ENCODE results near the gene RTKN. TPM values are rescaled to one million over a fixed set of nuclear protein-coding genes. Genes with fewer than 3 reads are reported as not detected.

The RTKN gene
- total and polyA plus RNA-seq, 2 of the 13 experiments (the other 11 are each of a cell fraction or from before 2014, with no cell fraction given): 159 to 166 TPM

- TF ChIP-seq E2F2 (CRISPR knock-in tag; IDR thresholded peaks at IDR 0.05; ENCODE audit: borderline replicate concordance) (no peak), ZNF367 (CRISPR knock-in tag; IDR thresholded peaks at IDR 0.05; ENCODE audit: borderline replicate concordance) (peak; percentile 87; the same call in 1 of the 2 replicates), ZNF24 (IDR thresholded peaks at IDR 0.05) (no peak), ZNF362 (CRISPR knock-in tag; IDR thresholded peaks at IDR 0.05; ENCODE audit: borderline replicate concordance) (peak; percentile 79), GFI1 (CRISPR knock-in tag; IDR thresholded peaks at IDR 0.05; ENCODE audit: borderline replicate concordance) (peak; percentile 89), HNRNPLL (IDR thresholded peaks at IDR 0.05; ENCODE audit: low read depth, low read length, poor library complexity, severe bottlenecking) (peak; percentile 78), MED13 (CRISPR knock-in tag; IDR thresholded peaks at IDR 0.05) (no peak), ZNF569 (CRISPR knock-in tag; IDR thresholded peaks at IDR 0.05; ENCODE audit: borderline replicate concordance) (no peak), GMEB1 (CRISPR knock-in tag; IDR thresholded peaks at IDR 0.05; ENCODE audit: borderline replicate concordance) (peak; percentile 94), FOXJ3 (CRISPR knock-in tag; IDR thresholded peaks at IDR 0.05; ENCODE audit: borderline replicate concordance) (peak; percentile 66; the same call in 1 of the 2 replicates), MATR3 (CRISPR knock-in tag; IDR thresholded peaks at IDR 0.05) (no peak), MTF2 (CRISPR knock-in tag; IDR thresholded peaks at IDR 0.05; ENCODE audit: borderline replicate concordance) (peak; percentile 95), MYNN (CRISPR knock-in tag; IDR thresholded peaks at IDR 0.05; ENCODE audit: low read depth) (peak; percentile 58; the same call in 1 of the 2 replicates), ZNF879 (CRISPR knock-in tag; IDR thresholded peaks at IDR 0.05) (no peak), IKZF4 (CRISPR knock-in tag; IDR thresholded peaks at IDR 0.05; ENCODE audit: borderline replicate concordance, low read depth, not compliant biosample characterization) (peak; percentile 90), PRPF4 (IDR thresholded peaks at IDR 0.05; ENCODE audit: low read depth, low read length, poor library complexity, severe bottlenecking) (no peak), POGZ (CRISPR knock-in tag; IDR thresholded peaks at IDR 0.05) (peak; percentile 83), SNAPC4 (CRISPR knock-in tag; IDR thresholded peaks at IDR 0.05) (peak; percentile 69; the same call in 1 of the 2 replicates), FOXK1 (CRISPR knock-in tag; IDR thresholded peaks at IDR 0.05; ENCODE audit: borderline replicate concordance, low read depth) (peak; percentile 86; the same call in 1 of the 2 replicates)
Observed at GRCh38 chr2:74472086-74472944, 30.6 kb upstream of the RTKN start, which contains the start of gene MRPL53 (continued).
